Bone marrow (tissue), 2 donors: Measurements from ENCODE around the gene MYCBPAP.

ENCODE experiments used
- DNase-seq, 2 donors: peaks; one replicate each; lab custom pipeline; 2025; lab: John Stamatoyannopoulos, UW

The MYCBPAP gene

GRCh38 chr17:50519141-50519834 lies 11.0 kb downstream of the MYCBPAP start:
- DNase-seq: no peak

DNA sequence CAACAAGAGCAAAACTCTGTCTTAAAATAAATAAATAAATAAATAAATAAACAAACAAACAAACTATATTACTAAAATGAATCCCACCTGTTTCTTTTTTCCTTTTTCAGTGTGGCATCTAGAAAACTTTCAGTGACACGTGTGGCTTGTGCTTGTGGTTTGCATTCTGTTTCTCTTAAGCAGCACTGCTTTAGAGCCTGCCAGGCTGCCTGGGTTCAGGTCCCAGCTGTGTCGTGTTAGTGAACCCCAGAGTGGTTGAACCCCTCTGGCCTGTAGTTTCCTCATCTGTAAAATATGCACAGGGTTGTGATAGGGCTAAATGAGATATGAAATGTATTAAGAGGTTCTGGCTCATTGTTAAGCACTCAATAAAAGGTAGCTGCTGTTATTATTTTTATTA lies 12.2 kb downstream of the MYCBPAP start:
- no peak for DNase-seq

- no peak for DNase-seq
These were observed 13.3 kb downstream of the MYCBPAP start for GRCh38 chr17:50521514-50521913.

DNA sequence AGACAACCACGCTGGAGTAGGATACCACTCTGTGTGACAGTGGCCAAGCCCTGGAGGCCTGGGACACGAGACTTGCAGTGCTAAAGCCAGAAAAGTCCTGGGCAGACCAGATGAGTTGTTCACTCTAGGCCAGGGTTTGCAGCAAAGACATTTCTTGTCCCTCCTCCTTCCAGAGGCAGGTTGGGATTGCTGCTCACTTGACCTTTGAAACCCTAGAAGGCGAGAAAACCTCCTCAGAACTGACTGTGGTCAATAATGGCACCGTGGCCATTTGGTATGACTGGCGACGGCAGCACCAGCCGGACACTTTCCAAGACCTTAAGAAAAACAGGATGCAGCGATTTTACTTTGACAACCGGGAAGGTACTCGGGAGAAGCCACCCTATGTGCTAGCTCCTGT lies 14.5 kb downstream of the MYCBPAP start:
- DNase-seq: no peak

GRCh38 chr17:50523208-50523607 lies 15.0 kb downstream of the MYCBPAP start:
- no peak for DNase-seq

- no peak for DNase-seq
These were observed 16.6 kb downstream of the MYCBPAP start for GRCh38 chr17:50524838-50525237.

GRCh38 chr17:50527155-50527762 lies 19.0 kb downstream of the MYCBPAP start:
- no peak for DNase-seq

GRCh38 chr17:50527949-50528474 lies 19.8 kb downstream of the MYCBPAP start:
- no peak for DNase-seq

DNA sequence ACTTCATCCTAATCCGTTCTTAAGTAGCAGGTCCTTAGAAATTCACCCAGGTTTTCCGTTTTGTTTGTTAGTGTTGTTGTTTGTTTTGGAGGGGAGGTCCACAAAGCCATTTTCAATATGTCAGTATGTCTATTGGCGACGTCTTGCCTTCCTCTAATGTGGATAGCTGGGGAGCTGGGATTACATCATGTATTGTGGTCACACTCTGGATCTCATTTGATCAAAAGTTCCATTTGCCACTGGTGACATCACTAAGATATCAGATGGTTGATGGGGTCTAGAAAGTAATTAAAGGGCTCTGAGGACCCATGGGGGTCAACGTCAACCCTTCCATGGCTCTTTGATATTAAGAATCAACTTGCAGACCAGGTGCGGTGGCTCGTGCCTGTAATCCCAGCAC lies 21.6 kb downstream of the MYCBPAP start:
- no peak for DNase-seq

- DNase-seq: no peak
These were observed 23.3 kb downstream of the MYCBPAP start for GRCh38 chr17:50531428-50532025.

GRCh38 chr17:50532452-50533024 lies 24.3 kb downstream of the MYCBPAP start, which contains the start of gene EPN3:
Gene EPN3 (plus strand): TSS chr17:50532735. CDS start chr17:50536557, 3,822 bp downstream.
- DNase-seq: no peak

DNA sequence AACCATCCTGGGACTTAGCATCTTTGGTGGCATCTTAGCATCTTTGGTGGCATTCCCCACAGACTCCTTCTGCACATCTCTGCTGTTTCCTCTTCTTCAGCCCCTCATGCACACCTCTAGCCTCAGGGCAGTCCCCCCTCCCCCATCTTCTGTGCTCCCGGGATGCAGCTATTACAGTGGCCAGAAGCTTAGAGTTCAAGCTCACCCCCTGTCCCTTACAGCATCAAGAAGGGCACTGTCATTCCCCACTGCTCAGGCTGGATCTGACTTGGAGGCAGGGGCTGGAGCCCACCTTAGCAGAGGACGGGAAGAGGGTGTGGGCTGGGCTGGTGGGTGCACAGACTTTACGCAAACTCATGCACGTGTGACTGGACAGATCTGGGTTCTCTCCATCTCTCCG lies 24.9 kb downstream of the MYCBPAP start:
- no peak for DNase-seq

- no peak for DNase-seq
These were observed 25.5 kb downstream of the MYCBPAP start for GRCh38 chr17:50533720-50534148.

DNA sequence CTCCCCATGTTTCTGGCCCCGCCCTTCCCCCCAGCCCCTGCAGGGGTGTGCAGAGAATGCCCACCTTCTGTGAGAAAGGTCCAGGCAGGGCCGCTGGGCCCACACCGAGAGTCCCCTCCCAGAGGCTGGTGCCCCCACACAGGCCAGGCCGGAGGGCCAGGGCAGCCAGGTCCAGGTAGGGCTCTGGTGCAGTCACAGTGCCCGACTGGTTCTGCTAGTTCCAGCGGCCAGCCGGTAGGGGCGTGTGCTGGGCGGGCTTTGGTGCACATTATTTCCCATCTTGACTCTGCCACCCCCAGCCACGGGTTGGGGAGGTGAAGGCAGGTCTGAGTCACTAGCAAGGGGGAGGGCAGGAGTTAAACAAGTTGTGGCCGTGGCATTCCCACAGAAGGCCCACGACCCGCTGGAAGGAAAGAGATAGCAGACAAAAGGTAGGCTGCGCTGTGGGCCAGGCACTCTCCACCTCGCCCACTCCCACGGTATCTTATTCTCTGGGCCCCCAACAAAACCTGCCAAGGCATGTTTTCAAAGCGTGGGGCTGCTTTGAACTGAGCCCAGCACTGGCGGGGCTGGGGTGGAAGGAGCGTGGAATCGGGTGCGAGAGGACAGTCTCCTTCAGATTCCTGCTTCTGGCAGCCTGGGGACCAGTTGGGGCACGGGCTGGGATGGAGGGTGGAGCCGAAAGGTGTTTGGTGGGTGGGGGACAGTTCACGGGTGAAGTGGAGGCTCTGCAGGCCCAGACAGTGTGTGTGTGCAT lies 26.2 kb downstream of the MYCBPAP start:
- no peak for DNase-seq

DNA sequence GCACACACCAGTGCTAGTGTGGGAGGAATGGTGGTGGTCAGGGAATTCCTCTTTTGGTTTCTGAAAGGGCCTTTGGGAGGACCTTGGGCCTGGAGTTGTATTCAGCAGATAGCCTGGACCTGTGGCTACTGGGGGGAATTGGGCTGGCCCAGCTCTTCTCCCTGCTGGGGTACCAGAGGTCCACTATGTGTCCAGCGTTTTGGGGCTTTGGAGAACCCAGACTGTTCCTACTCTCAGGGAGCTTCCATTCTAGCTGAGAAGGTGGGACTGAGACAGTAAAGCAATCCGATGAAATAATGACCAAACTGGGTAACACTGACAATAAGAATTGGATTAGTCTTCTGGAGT lies 26.7 kb downstream of the MYCBPAP start:
- DNase-seq: no peak

GRCh38 chr17:50535407-50535806 lies 27.2 kb downstream of the MYCBPAP start:
- no peak for DNase-seq

- DNase-seq: no peak
These were observed 28.7 kb downstream of the MYCBPAP start for GRCh38 chr17:50536683-50537646.

- no peak for DNase-seq
These were observed 29.7 kb downstream of the MYCBPAP start for GRCh38 chr17:50537721-50538548.

DNA sequence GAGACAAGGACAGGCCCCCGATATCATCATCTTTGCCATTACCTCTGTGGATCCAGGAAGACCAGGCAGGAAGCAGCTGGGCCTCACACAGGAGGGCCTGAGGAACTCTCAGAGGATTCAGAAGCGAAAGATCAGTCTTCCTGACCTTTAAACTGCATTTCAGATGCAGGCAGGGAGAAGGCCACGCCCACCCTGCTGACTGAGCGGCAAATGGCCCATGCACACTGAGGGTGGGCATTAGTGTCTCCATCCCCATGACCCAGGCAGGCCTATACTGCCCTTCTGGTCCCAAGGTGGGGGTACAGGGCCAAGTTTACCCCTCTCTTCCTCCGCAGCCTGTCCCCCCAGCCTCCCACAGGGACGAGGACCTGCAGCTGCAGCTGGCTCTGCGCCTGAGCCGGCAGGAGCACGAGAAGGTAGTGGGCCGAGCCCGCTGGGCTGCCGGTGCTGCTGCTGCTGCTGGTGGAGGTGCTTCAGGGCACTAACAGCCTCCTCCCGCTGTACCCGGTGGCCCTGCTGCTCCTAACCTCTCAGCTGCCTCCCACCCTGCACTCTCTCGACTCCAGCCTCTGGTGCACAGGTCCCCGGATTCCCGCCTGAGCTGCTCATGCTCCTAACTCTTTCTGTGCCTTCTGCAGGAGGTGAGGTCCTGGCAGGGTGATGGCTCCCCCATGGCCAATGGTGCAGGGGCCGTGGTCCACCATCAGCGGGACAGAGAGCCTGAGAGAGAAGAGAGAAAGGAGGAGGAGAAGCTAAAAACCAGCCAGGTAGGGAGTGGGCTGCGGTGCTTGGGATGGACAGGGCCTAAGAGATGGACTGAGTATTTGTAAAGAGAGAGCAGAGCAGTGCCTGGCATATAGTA lies 30.5 kb downstream of the MYCBPAP start:
- DNase-seq: no peak
